A549 (cell line): ENCODE results near the gene ANKRD23. TPM values are rescaled to one million over a fixed set of nuclear protein-coding genes. Genes with fewer than 3 reads are reported as not detected.

Source experiments
- ATAC-seq, 2 experiments: fragments of 200-7000 bp in 1 of 2; fragments of >200 bp in 1 of 2; cut with Nextera tagmentation in 1 of 2; cut with Tn5 transposase in 1 of 2; 3 replicates each; pipeline versions ENCODE4 v1.8.0 to v1.9.1; 2018 to 2020; ENCODE audit warnings: mild to moderate bottlenecking in 1 of 2, moderate library complexity in 1 of 2
- CTCF ChIA-PET: fragments of 300-600 bp; sonication (Branson Sonifier 250); formaldehyde crosslinking; extraction: SDS; loops from one replicate; lab custom pipeline; 2021; ENCODE audit warnings: antibody characterized with exemption, inconsistent platforms; lab: Yijun Ruan, JAX
- POLR2A ChIA-PET: fragments of 350-600 bp; formaldehyde crosslinking; extraction: SDS; loops from one replicate; lab custom pipeline; 2021; ENCODE audit warnings: antibody characterized with exemption, inconsistent platforms; lab: Yijun Ruan, JAX
- DNase-seq, 2 experiments: peaks; one replicate each; pipeline versions ENCODE4 v3.0.0 to v3.0.0-alpha.2; 2011 to 2016; ENCODE audit warnings: low read depth in 1 of 2, low spot score in 1 of 2
- FAIRE-seq: peaks from 2 replicates; lab custom pipeline; 2011; peaks lifted over from hg19 to GRCh38; lab: Jason Lieb, UNC
- H3K27ac ChIP-seq, 2 experiments: fragments of >200 bp; sonication (Bioruptor Twin); formaldehyde crosslinking; 3 replicates each; pipeline ENCODE4 v1.5.1; 2016 to 2017
- H3K4me1 ChIP-seq: fragments of >200 bp; sonication (Bioruptor Twin); formaldehyde crosslinking; 3 replicates; pipeline ENCODE4 v1.6.1; 2016
- H3K4me2 ChIP-seq: fragments of >200 bp; sonication (Bioruptor Twin); formaldehyde crosslinking; 3 replicates; pipeline ENCODE4 v1.6.1; 2016
- H3K4me3 ChIP-seq: fragments of >200 bp; sonication (Bioruptor Twin); formaldehyde crosslinking; 3 replicates; pipeline ENCODE4 v1.5.1; 2016
- H3K9me3 ChIP-seq: fragments of >200 bp; sonication (Bioruptor Twin); formaldehyde crosslinking; 3 replicates; pipeline ENCODE4 v1.6.1; 2016
- BHLHE40 ChIP-seq: IDR thresholded peaks from 2 replicates; pipeline ENCODE4 v1.6.1; 2012; ENCODE audit warnings: low read depth, low read length, inconsistent platforms
- CBX2 ChIP-seq: fragments of 200-600 bp; sonication (generic); IDR thresholded peaks from 2 replicates; pipeline ENCODE4 v1.6.1; 2016; ENCODE audit warnings: low read depth, mild to moderate bottlenecking, borderline replicate concordance
- CHD2 ChIP-seq: fragments of 150-350 bp; IDR thresholded peaks from 2 replicates; pipeline ENCODE4 v1.6.1; 2014; ENCODE audit warnings: low read length; ENCODE audit not compliant: partially characterized antibody
- CHD4 ChIP-seq: fragments of 200-600 bp; sonication (generic); IDR thresholded peaks from 2 replicates; pipeline ENCODE4 v1.6.1; 2016; ENCODE audit warnings: antibody characterized with exemption, mild to moderate bottlenecking, borderline replicate concordance
- CTCF ChIP-seq: fragments of >200 bp; sonication (Bioruptor Twin); formaldehyde crosslinking; IDR thresholded peaks from 3 replicates; pipeline ENCODE4 v1.5.1; 2016
- E2F6 ChIP-seq: IDR thresholded peaks from 2 replicates; pipeline ENCODE4 v1.6.1; 2012; ENCODE audit warnings: low read depth, borderline replicate concordance
- JUN ChIP-seq, 2 experiments: fragments of >200 bp; sonication (Bioruptor Twin); formaldehyde crosslinking; IDR thresholded peaks; 2 replicates in 1 of 2; 3 replicates in 1 of 2; pipeline ENCODE4 v1.6.1; 2016 to 2017
- JUNB ChIP-seq: fragments of >200 bp; sonication (Bioruptor Twin); formaldehyde crosslinking; IDR thresholded peaks from 2 replicates; pipeline ENCODE4 v1.6.1; 2016
- KDM5A ChIP-seq: fragments of 200-600 bp; sonication (generic); IDR thresholded peaks from 2 replicates; pipeline ENCODE4 v1.6.1; 2016; ENCODE audit warnings: antibody characterized with exemption, mild to moderate bottlenecking
- NPAS2 ChIP-seq: fragments of 250-450 bp; sonication (Bioruptor Pico); IDR thresholded peaks from 2 replicates; pipeline ENCODE4 v1.8.0; 2022; ENCODE audit warnings: mild to moderate bottlenecking, moderate library complexity, borderline replicate concordance
- PBX3 ChIP-seq: IDR thresholded peaks from 2 replicates; pipeline ENCODE4 v1.6.1; 2012
- POLR2AphosphoS2 ChIP-seq: conservative IDR thresholded peaks from 2 replicates; pipeline ENCODE4 v1.6.1; 2012; ENCODE audit warnings: low read length, improper control_type of control experiment, inconsistent platforms
- RAD21 ChIP-seq, 2 experiments: fragments of >200 bp in 1 of 2; sonication (Bioruptor Twin) in 1 of 2; formaldehyde crosslinking in 1 of 2; IDR thresholded peaks in 1 of 2; conservative IDR thresholded peaks in 1 of 2; 2 replicates in 1 of 2; 3 replicates in 1 of 2; pipeline ENCODE4 v1.6.1; 2012 to 2018; ENCODE audit warnings: inconsistent platforms in 1 of 2
- REST ChIP-seq: fragments of 200-600 bp; sonication (generic); IDR thresholded peaks from 2 replicates; pipeline ENCODE4 v1.6.1; 2016; ENCODE audit warnings: antibody characterized with exemption, mild to moderate bottlenecking, moderate library complexity
- RFX5 ChIP-seq: fragments of 450-650 bp; IDR thresholded peaks from 2 replicates; pipeline ENCODE4 v1.7.1; 2014; ENCODE audit warnings: antibody characterized with exemption, mild to moderate bottlenecking, moderate library complexity
- RNF2 ChIP-seq: fragments of 200-600 bp; sonication (generic); IDR thresholded peaks from 2 replicates; pipeline ENCODE4 v1.6.1; 2016; ENCODE audit warnings: low read depth, mild to moderate bottlenecking, antibody characterized with exemption, moderate library complexity, borderline replicate concordance
- SREBF2 ChIP-seq: fragments of 450-650 bp; IDR thresholded peaks from 2 replicates; pipeline ENCODE4 v1.6.1; 2014; ENCODE audit warnings: mild to moderate bottlenecking, moderate library complexity
- TFCP2L1 ChIP-seq: fragments of 250-450 bp; sonication (Bioruptor Pico); IDR thresholded peaks from 2 replicates; pipeline ENCODE4 v1.5.0; 2021; ENCODE audit warnings: mild to moderate bottlenecking
- TP53 ChIP-seq: fragments of 250-450 bp; sonication (Bioruptor Pico); IDR thresholded peaks from 2 replicates; pipeline ENCODE4 v1.5.0; 2021; ENCODE audit warnings: mild to moderate bottlenecking, moderate library complexity
- ZNF302 ChIP-seq: fragments of 250-450 bp; sonication (Bioruptor Pico); IDR thresholded peaks from 2 replicates; pipeline ENCODE4 v1.9.0; 2021; ENCODE audit warnings: inconsistent platforms, mild to moderate bottlenecking, moderate library complexity
- ZSCAN20 ChIP-seq: fragments of 250-450 bp; sonication (Bioruptor Pico); IDR thresholded peaks from 2 replicates; pipeline ENCODE4 v1.8.0; 2022; ENCODE audit warnings: mild to moderate bottlenecking, moderate library complexity
- WGBS: methylation state at CpG from one replicate; pipeline ENCODE4 v1.1.6; 2017; ENCODE audit errors: missing lambda C conversion rate; 5-methylcytosine and 5-hydroxymethylcytosine counted together
- polyA plus RNA-seq, 4 experiments: library from polyadenylated mRNA; depleted of rRNA in 3 of 4; stranded (reverse); fragments of >200 nt; fragmentation: RNase III in 1 of 4; extraction: RNeasy Plus Mini Kit Qiagen cat#74134 plus additional on column Dnase treatment in 1 of 4; gene quantifications; 2 replicates in 3 of 4; 3 replicates in 1 of 4; pipeline ENCODE4 v1.2.3, GENCODE V29; 2011 to 2017
- TF ChIP-seq, protein P1 (sequence below): fragments of 450-650 bp; IDR thresholded peaks from 2 replicates; pipeline ENCODE4 v1.6.1; 2014; ENCODE audit warnings: antibody characterized with exemption

The ANKRD23 gene
- polyA plus RNA-seq, 2 of the 4 experiments (the other 2 are of a cell fraction) = 1.9 to 2.4 TPM

DNA sequence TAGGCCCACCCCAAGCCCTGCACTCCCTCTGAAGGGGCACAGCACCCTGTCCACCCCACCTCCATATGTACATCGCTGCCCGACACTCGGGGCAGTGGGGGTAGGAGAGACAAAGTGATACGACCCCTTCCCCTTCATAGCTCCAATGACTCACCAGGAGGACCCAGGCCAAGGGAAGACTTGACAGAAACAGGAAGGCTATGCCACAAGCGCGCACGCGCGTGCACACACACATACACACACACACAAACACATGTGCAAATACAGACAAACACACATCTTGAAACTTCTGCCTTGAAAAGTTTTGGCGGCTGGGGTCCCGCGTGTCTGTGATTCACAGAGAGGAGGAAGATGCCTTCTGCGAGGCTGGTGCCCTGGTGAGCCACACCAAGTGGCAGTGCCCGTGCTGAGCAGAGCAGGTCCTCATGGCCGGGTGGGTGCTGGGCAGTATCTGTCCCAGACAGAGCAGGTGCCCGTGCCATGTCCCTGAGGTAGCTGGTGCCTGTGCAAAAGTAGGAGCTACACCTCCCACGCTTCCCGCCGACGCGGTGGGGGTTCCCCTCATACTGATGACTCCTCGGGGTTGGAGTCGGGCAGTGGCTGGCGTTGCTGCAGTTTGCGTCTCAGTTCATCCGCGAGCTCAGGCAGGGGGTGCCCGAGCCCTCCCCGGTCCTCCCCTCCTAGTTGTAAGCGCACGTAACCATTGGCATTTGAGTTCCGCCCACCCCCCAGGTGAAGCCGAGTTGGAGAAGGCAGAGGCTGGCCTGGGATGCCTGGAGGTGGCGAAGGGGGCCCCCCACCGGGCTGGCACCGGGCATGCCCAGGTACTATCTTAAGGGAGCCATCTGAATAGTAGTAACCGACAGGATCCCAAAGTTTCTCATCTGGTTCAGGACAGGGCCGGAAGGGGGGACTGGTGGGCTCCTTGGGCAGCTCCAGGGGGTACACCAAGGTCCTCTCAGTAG is 16.5 kb upstream of the ANKRD23 start:
- ATAC-seq (no peak), FAIRE-seq (no peak), DNase-seq (no peak)
- Histone ChIP-seq H3K4me3 (no peak overlapping the region), H3K9me3 (no peaks in the 10 kb centered on the region), H3K27ac (no peak overlapping the region), H3K4me2 (no peak overlapping the region), H3K4me1 (peaks cover 36% of the 10 kb centered on the region)
- ChIA-PET POLR2A (no interaction called here), CTCF (interaction anchor here (0.7 to 5.7 kb wide), 6 partner anchors 7 to 1101 kb away, joined by 3 to 123 read pairs (median 26); partner anchors contain the start of gene ANKRD36)
- 83% methylated on average over 36 of the region's 38 CpGs for WGBS
- no peak for TF ChIP-seq ZSCAN20 (CRISPR knock-in tag)
- TF ChIP-seq POLR2AphosphoS2 = no peak
- TF ChIP-seq NPAS2 = no peak
- no peak for TF ChIP-seq RAD21 (conservative IDR thresholded peaks at IDR 0.05 in 1 of 2, IDR thresholded peaks at IDR 0.05 in 1 of 2)
- TF ChIP-seq TP53 (CRISPR knock-in tag) = no peak
- TF ChIP-seq KDM5A = no peak
- TF ChIP-seq, protein P1, sequence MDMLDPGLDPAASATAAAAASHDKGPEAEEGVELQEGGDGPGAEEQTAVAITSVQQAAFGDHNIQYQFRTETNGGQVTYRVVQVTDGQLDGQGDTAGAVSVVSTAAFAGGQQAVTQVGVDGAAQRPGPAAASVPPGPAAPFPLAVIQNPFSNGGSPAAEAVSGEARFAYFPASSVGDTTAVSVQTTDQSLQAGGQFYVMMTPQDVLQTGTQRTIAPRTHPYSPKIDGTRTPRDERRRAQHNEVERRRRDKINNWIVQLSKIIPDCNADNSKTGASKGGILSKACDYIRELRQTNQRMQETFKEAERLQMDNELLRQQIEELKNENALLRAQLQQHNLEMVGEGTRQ = no peak
- no peak for TF ChIP-seq SREBF2
- TF ChIP-seq BHLHE40 = no peak
- TF ChIP-seq, all 56 proteins: peak for 0

GRCh38 chr2:96859681-96860064 is 15.9 kb upstream of the ANKRD23 start:
- FAIRE-seq = no peak
- TF ChIP-seq CBX2 (no peak), CHD2 (no peak), JUNB (no peak), POLR2AphosphoS2 (no peak), ZSCAN20 (CRISPR knock-in tag) (no peak), RFX5 (no peak), E2F6 (no peak), JUN (IDR thresholded peaks at IDR 0.05) (no peak), REST (no peak), CHD4 (no peak), ZNF302 (CRISPR knock-in tag) (no peak), TP53 (CRISPR knock-in tag) (no peak), CTCF (no peak), PBX3 (no peak), TFCP2L1 (CRISPR knock-in tag) (no peak), SREBF2 (no peak), RNF2 (no peak)

More at GRCh38 chr2:96859681-96860064, 15.9 kb upstream of the ANKRD23 start:
- Histone ChIP-seq H3K4me2 (no peak overlapping the region), H3K9me3 (no peaks in the 10 kb centered on the region), H3K4me3 (no peak overlapping the region), H3K4me1 (peaks cover 36% of the 10 kb centered on the region), H3K27ac (no peak overlapping the region)
- DNase-seq (no peak), ATAC-seq (no peak)
- POLR2A ChIA-PET = no interaction called here
- 54% methylated on average over 4 of the region's 4 CpGs for WGBS
- CTCF ChIA-PET = interaction anchor here (0.7 to 5.6 kb wide), 4 partner anchors 8 to 1100 kb away, joined by 3 to 123 read pairs (median 31); partner anchors contain the start of gene ANKRD36
